HG03439 (cell line): ENCODE measurements around the gene PRKCZ.
"Not testable (repeated sequence)": the region's sequence is repeated elsewhere in the genome, so short reads cannot be mapped to it uniquely, and the experiment has no call there.

ENCODE experiments used
- ATAC-seq: cut with Tn5 transposase; IDR thresholded peaks from one replicate; pipeline ENCODE4 v1.9.1; 2021; ENCODE audit warnings: mild to moderate bottlenecking, moderate library complexity; ENCODE audit not compliant: unreplicated experiment

PRKCZ gene

GRCh38 chr1:2130156-2130555 lies 79.9 kb downstream of the PRKCZ start:
- no peak for ATAC-seq

DNA sequence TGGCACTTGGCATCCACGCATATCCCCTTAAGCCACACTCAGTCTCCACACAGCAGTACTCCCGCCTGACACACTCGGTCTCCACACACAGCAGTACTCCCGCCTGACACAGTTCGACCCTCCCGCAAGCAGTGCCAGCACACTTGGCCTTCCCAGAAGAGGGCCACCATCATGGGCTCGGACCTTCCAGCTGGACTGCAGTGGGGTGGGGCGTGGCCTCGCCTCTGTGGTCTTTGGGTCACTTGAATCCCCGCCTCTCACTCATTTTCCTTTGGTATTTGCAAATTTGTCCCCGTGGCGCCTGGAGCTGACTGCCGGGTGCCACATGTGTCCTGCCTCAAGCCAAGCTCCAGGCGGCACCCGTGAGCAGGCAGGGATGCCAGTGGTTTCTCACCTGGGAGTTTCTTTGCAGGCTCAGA lies 80.7 kb downstream of the PRKCZ start:
- ATAC-seq, result no peak

DNA sequence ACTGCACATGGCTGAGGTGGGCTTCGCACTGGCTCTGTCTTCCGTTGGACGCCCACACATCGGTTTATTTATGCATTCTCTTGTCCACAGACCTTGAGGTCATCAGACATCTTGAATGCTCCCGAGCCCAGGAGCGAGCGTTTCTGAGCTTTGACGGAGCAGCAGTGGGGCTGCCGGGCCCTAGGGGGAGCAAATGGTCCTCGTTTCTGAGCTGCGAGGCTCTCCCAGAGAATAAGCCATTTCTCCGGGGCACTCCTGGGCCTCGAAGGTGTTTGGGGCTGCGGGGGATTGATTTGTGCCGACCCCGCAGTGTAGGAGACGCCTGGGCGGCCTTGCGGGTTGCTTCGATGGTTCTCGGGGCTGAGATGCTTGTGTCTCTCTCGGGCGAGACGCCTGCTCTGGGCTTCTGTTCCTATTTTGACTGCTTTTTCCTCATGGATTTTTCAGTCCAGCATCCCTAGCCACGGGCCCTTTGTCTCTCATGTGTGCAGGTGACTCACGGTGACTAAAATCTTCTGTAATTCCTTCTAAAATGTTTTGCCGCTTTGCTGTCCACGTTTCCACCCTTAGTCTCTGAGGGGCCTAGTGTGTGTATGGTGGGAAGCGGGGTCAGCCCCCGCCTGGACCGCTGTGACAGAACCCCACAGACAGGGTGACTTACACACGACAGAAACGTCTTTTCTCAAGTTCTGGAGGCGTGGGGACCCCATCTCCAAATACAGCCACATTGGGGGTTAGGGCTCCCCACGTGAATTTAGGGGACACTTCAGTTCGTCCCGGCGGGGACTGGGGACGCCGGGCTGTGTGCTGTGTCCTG lies 82.2 kb downstream of the PRKCZ start:
- no peak for ATAC-seq

DNA sequence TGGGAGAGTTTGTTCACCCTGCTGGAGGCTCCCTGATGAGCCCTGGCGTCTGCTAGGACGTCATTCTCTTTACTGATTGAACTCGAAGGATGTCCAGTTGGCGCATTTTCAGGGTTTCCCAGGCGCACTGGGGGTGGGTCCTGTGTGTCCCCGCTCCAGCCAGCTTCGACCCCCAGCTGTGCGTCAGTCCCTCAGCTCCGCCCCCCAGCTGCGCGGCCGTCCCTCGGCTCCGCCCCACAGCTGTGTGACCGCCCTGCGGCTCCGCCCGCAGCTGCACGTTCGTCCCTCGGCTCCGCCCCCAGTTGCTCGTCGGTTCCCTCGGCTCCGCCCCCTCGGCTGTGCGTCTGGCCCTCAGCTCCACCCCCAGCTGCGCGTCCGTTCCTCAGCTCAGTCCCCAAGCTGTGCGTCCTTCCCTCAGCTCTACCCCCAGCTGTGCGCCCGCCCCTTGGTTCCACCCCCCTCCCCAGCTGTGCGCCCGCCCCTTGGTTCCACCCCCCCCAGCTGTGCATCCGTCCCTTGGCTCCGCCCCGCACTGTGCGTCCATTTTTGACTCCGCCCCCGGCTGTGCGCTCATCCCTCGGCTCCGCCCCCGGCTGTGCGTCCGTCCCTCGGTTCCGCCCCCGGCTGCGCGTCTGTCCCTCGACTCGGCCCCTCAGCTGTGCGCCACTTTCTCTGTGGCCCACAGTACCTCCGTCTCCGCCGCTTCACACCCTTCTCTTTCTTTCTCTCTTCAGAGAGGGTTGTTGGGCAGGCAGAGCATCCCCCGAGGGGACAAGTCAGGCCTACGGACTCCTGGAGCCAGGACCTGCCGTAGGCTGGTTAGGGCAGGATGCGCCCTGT lies 83.0 kb downstream of the PRKCZ start:
- ATAC-seq, result peak; percentile 90

DNA sequence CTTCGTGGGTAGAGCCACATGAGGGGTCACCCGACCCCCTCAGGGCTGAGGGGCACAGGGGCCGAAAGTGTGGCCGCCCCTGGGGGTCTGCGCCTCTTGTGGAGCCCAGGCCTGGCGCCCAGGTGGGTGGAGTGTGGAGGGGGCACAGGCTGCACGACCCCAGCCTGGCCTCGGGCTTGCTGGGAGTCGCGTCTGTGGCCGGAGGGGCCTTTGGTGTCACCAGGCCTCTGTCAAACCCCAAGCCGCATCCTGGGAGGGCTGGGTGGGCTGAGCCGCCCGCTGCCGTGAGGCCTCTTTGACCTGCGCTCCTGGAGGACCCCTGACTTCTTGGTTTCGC lies 83.6 kb downstream of the PRKCZ start:
- ATAC-seq, result no peak

DNA sequence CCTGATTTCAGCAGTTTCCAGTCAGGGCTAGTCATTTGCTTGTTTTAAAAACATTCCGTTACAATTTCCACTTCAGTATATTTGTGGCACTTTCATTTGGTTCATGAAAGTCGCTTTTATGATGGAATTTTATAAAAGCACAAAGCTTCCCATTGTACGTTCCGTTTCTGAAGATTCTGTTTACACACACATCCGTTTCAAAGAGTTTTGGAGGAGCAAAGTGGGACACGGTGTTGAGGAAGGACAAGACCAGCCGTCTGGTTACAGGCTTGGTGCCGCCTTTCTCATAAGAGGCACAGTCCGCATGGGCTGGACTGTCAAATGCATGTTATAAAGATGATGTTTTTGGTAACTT lies 84.0 kb downstream of the PRKCZ start:
- ATAC-seq, result no peak

DNA sequence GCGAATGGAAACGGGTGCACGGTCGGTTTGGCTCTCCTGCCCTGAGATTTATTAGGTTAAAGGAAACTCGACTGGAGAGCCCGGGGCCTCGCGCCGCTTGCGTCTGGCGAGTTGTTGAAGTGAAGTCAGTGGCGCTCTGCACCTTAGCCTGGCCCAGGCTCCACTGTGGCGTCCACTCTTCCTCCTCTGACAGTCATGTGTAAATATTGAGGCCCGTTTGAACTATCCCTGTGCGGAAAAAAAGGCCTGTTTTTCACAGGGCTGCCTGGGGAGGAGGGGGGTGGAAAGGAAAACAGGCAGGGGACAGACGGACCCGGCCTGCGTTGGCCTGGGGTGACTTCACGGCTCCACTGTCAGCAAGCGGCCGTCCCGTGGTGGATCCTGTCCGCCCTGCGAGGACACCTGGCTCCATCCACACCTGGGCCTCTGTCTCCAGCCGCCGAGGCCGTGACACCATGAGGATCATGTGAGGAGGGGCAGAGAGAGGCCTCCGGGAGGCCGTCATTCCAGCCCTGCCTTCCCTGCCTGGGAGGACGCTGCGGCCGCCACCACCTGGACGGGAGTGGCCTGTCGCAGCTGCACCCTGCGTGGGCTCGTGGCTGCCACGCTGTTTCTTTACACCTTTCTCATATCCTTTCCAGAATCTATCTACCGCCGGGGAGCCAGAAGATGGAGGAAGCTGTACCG lies 84.6 kb downstream of the PRKCZ start:
- ATAC-seq, result no peak

GRCh38 chr1:2135441-2135841 lies 85.2 kb downstream of the PRKCZ start:
- ATAC-seq, result no peak

- no peak for ATAC-seq
Measured at GRCh38 chr1:2135941-2136340, 85.7 kb downstream of the PRKCZ start.

DNA sequence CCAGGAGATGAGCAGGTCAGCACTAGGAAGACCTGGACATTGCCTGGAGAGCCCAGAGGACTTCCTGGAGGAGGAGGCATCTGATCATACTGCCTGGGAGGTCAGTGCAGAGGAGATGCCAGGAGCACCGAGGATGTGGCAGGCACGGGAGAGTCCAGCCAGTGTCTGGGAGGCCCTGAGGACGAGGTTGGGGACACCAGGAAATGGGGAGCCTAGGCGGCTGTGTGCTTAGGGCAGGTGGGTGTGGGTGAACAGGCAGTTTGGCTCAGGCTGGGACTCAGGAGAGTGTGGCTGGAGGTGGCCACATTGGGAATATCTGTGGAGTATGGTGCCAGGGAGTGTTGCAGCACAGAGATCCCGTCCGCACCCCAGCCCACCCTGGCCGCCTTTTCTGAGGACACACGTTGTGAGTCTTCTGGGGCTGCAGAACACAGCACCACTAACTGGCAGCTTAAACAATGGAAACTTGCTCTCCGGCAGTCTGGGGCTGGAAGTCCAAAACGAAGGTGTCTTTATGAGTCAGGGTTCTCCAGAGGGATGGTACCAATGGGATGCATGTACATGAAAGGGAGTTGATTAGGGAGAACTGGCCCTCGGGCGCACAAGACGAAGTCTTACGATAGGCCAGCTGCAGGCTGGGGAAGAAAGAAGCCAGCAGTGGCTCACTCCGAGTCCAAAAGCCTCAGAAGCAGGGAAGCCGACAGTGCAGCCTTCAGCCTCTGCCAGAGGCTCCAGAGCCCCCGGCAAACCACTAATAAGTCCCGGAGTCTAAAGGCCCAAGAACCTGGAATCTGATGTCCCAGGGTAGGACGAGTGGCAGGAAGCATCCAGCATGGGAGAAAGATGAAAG lies 86.4 kb downstream of the PRKCZ start:
- no peak for ATAC-seq

- ATAC-seq, result no peak
Measured at GRCh38 chr1:2137257-2138121, 87.3 kb downstream of the PRKCZ start.

DNA sequence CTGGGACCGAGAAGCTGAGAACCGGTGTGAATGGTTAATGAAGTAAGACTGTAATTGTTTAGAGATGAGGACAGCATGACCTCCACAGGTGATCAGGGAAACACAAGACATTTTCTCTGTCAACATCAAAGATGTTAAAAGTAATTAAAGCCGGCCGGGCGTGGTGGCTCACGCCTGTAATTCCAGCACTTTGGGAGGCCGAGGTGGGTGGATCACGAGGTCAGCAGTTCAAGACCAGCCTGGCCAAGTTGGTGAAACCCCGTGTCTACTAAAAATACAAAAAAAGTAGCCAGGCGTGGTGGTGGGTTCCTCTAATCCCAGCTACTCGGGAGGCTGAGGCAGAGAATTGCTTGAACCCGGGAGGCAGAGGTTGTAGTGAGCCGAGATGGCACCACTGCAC lies 88.9 kb downstream of the PRKCZ start:
- not testable (repeated sequence) for ATAC-seq

DNA sequence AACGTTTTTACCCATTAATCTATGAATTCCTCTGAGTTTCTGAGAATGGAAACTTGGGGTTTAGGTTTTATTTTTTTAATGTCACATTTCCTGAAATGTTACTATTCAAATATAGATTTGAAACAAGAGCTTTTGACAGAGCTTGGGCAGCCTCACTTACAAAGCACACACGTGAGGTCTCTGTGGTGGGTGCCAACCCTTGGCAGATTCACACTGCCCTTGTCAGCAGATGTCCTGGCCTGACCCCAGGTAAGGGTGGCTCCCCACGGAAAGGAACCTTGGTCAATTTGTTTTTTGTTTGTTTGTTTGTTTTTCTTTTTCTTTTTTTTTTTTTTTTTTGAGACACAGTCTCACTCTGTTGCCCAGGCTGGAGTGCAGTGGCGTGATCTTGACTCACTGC lies 90.8 kb downstream of the PRKCZ start:
- no peak for ATAC-seq

DNA sequence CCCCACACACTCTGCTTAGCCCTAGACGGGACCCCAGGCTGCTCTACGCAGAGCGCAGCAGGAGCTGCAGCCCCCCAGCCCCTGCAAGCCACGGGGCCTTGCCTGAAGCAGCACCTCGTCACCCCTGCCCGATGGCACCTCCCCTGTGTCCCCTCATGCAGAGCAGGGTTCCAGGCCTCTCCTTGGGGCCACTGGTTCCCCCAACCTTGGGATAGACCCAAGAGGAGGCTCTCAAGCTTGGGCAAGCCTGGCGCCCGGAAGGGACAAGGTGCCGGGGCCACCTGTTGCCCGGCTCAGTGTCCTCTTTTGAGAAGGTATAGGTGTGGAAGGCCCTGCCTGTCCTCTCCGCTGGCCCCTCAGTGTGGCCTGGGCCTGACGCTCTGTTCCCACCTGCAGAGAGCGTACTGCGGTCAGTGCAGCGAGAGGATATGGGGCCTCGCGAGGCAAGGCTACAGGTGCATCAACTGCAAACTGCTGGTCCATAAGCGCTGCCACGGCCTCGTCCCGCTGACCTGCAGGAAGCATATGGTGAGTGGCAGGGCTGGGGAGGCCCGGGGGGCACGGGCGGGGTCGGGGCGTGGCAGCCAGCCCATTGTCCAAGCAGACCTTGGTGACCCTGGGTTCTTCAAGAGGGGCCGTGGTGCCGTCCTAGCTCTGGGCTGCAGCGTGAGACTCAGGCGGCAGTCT lies 93.7 kb downstream of the PRKCZ start:
- ATAC-seq, result no peak

DNA sequence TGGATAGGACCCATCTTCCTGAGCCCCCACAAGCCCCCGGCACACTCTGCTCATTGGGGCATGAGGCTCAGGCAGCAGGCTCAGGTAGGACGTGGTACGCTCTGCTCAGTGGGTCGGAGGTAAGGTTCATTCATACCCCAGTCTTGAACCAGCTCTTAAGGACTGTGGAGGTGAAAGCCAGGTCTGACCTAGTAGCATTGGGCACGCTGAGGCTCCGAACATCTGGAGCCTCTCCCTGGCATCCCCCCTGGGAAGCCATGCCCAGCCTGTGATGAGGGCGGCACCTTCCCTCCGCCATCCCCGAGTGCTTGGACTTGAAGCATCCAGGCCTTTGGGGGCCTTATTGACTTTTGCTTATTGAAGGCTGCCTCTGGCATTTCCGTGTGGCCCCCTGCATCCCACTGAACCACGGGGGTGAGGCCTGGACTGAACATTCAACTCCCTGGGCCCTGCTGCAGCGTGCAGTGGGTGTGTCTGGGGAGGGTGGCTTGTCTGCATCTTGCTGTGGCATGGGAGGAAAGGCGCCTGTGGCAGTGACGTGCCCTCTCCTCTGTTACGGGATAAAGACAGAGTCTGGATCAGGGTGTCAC lies 94.4 kb downstream of the PRKCZ start:
- ATAC-seq, result no peak

- no peak for ATAC-seq
Measured at GRCh38 chr1:2145946-2146835, 96.0 kb downstream of the PRKCZ start.

- no peak for ATAC-seq
Measured at GRCh38 chr1:2146836-2147517, 96.8 kb downstream of the PRKCZ start.
